Measurements from ENCODE around the gene C1QTNF1. TPM values are rescaled to one million over a fixed set of nuclear protein-coding genes. Genes with fewer than 3 reads are reported as not detected.

Gene C1QTNF1
- total RNA-seq, result 6.3 and 79.2 TPM in 2 replicates

GRCh38 chr17:79023886-79024771 lies at the start of gene C1QTNF1:
TSS of gene C1QTNF1 (plus strand) at chr17:79024169. CDS start at chr17:79043969, 19,800 bp downstream.

GRCh38 chr17:78979780-78980623 lies 44.0 kb upstream of the C1QTNF1 start, which contains the start of gene LGALS3BP:
TSS of gene LGALS3BP (minus strand) at chr17:78979923. CDS start at chr17:78977191, 2,732 bp downstream.

GRCh38 chr17:79009397-79010303 lies 14.3 kb upstream of the C1QTNF1 start, which contains the start of gene CANT1:
TSS of gene CANT1 (minus strand) at chr17:79009764. CDS start at chr17:78997622, 12,142 bp downstream.

GRCh38 chr17:79074649-79075445 lies 50.9 kb downstream of the C1QTNF1 start, which contains the start of gene ENGASE:
TSS of gene ENGASE (plus strand) at chr17:79074824. CDS start at chr17:79074945, 121 bp downstream.

Other genes with a start within 250 kb of the C1QTNF1 start
- gene CYTH1, start 241.9 kb upstream of the C1QTNF1 start, total RNA-seq, result 13.4 and 17.5 TPM in 2 replicates
- 17.7 and 28.4 TPM in 2 replicates for gene USP36, start 183.4 kb upstream of the C1QTNF1 start, total RNA-seq
- gene CEP295NL, start 121.0 kb upstream of the C1QTNF1 start, total RNA-seq, result 4.6 and 6.8 TPM in 2 replicates
- gene TIMP2, start 98.8 kb upstream of the C1QTNF1 start, total RNA-seq, result 176 and 207 TPM in 2 replicates
- 282 and 636 TPM in 2 replicates for gene LGALS3BP, start 44.2 kb upstream of the C1QTNF1 start, total RNA-seq
- gene CANT1, start 14.4 kb upstream of the C1QTNF1 start, total RNA-seq, result 60.9 and 105 TPM in 2 replicates
- 11.2 and 14.6 TPM in 2 replicates for gene ENGASE, start 50.7 kb downstream of the C1QTNF1 start, total RNA-seq

Data from smooth muscle cell of trachea (primary cell).